HL-60 (cell line): ENCODE measurements around the gene CNTNAP2.

Source experiments
- CTCF ChIP-seq: IDR thresholded peaks from one replicate; pipeline ENCODE4 v1.5.1; 2011; ENCODE audit warnings: low read length, control low read depth, inconsistent platforms; ENCODE audit not compliant: insufficient read depth
- POLR2AphosphoS5 ChIP-seq: IDR thresholded peaks from 2 replicates; pipeline ENCODE4 v1.6.1; 2012; ENCODE audit warnings: low read depth
- REST ChIP-seq: IDR thresholded peaks from 2 replicates; pipeline ENCODE4 v1.6.1; 2012; ENCODE audit warnings: low read depth; ENCODE audit not compliant: insufficient replicate concordance
- SPI1 ChIP-seq: IDR thresholded peaks from 2 replicates; pipeline ENCODE4 v1.6.1; 2012; ENCODE audit warnings: low read depth, mild to moderate bottlenecking, borderline replicate concordance

- TF ChIP-seq CTCF (no peak), REST (no peak), POLR2AphosphoS5 (no peak), SPI1 (no peak)
Observed at GRCh38 chr7:148436571-148436970, 2320.0 kb downstream of the CNTNAP2 start.
